Kidney (tissue), 14 donors: ENCODE results near the gene CNOT9. TPM values are rescaled to one million over a fixed set of nuclear protein-coding genes. Genes with fewer than 3 reads are reported as not detected.
A peak's percentile ranks its signal among the peaks of the same experiment; 100 is the strongest.

Source experiments
- DNase-seq, 5 donors: peaks; one replicate each; pipeline ENCODE4 v3.0.0-alpha.2; 2013 to 2020
- FAIRE-seq: peaks from 2 replicates; lab custom pipeline; 2012; peaks lifted over from hg19 to GRCh38; lab: Jason Lieb, UNC
- H3K27ac ChIP-seq, 2 donors: one replicate each; pipeline ENCODE4 v1.7.0; 2013; ENCODE audit warnings: low read depth in 2 of 2, low read length in 2 of 2, inconsistent platforms in 1 of 2
- H3K27me3 ChIP-seq: one replicate; pipeline ENCODE4 v1.7.1; 2013; ENCODE audit warnings: low read length, inconsistent platforms; ENCODE audit not compliant: control insufficient read depth, insufficient read depth
- H3K36me3 ChIP-seq, 3 donors: one replicate each; pipeline versions ENCODE4 v1.7.0 to v1.7.1; 2013; ENCODE audit warnings: low read length in 3 of 3, control low read depth in 1 of 3, inconsistent platforms in 1 of 3; ENCODE audit not compliant: insufficient read depth in 3 of 3, control insufficient read depth in 2 of 3
- H3K4me1 ChIP-seq, 3 donors: one replicate each; pipeline versions ENCODE4 v1.7.0 to v1.7.1; 2013; ENCODE audit warnings: low read length in 3 of 3, inconsistent platforms in 1 of 3, low read depth in 1 of 3; ENCODE audit not compliant: control insufficient read depth in 2 of 3, insufficient read depth in 2 of 3
- H3K4me3 ChIP-seq, 3 donors: one replicate each; pipeline versions ENCODE4 v1.7.0 to v1.8.1; 2013; ENCODE audit warnings: low read length in 3 of 3, control low read depth in 1 of 3, inconsistent platforms in 1 of 3
- H3K9ac ChIP-seq, 3 donors: one replicate each; pipeline versions ENCODE4 v1.7.0 to v1.7.1; 2013; ENCODE audit warnings: low read length in 3 of 3, control low read depth in 1 of 3, inconsistent platforms in 1 of 3
- H3K9me3 ChIP-seq, 3 donors: one replicate each; pipeline versions ENCODE4 v1.7.0 to v1.7.1; 2013; ENCODE audit warnings: low read length in 3 of 3, control low read depth in 1 of 3, inconsistent platforms in 1 of 3; ENCODE audit not compliant: control insufficient read depth in 2 of 3, insufficient read depth in 1 of 3
- intact Hi-C: fragments of 100-400 bp; cut with DNase I; formaldehyde crosslinking; loops from one replicate; pipeline ENCODE4 v1.11.1; 2022
- polyA plus RNA-seq: library from polyadenylated mRNA; stranded (reverse); fragments of 350-450 nt; fragmentation: Illumina TruSeq; extraction: RNeasy Lipid Tissue Mini Kit (QIAGEN cat#74804); gene quantifications from one replicate; pipeline ENCODE4 v1.2.3, GENCODE V29; 2014; ENCODE audit warnings: low read depth, low replicate concordance; ENCODE audit not compliant: insufficient read depth
- total RNA-seq: library from RNA; stranded (reverse); fragmentation: NEBNext Ultra II Directional; extraction: Animal tissue kit (Norgen Biotek cat#: 25700); gene quantifications from one replicate; pipeline ENCODE4 v1.2.1, GENCODE V29; 2021
- TF ChIP-seq, protein P1 (sequence below): IDR thresholded peaks from 3 replicates; pipeline ENCODE4 v1.5.1; 2012; ENCODE audit warnings: mild to moderate bottlenecking, moderate library complexity, borderline replicate concordance; ENCODE audit not compliant: insufficient read depth; ENCODE audit errors: extremely low read depth
- donor health status: control.
- donor health status: control.
- donor health status: control.
- donor health status: control.
- donor health status: control.
- donor health status: DM: yes; HTN: yes; CAD: no.
- donor health status: Normal renal cell carcinoma (clear cell type).

Gene CNOT9
- total and polyA plus RNA-seq, 2 donors from 2014 or later = 12.6 to 35.8 TPM

DNA sequence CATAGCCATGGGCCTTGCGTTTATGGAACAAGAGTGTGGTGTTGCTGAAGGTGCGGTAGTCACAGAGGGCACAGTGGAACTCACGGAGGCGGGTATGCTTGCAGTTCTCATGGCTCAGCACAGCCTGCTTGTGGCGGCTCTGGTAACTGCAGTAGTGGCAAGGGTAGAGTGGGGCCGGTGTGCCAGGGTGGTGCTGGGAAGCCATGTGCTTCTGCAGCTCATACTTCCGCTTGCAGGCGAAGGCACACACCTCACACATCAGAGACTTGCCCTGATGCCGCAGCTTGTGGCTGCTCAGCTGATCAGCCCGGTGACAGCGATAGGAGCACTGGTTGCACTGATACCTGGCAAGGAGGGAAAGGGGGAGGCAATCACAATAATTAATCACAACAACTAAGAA is 76.1 kb downstream of the CNOT9 start:
- peak overlapping the region; percentile 75 to 85 for H3K27ac ChIP-seq
- peak overlapping the region in 1 of 3 donors; percentile 38 for H3K9ac ChIP-seq
- TF ChIP-seq, protein P1, sequence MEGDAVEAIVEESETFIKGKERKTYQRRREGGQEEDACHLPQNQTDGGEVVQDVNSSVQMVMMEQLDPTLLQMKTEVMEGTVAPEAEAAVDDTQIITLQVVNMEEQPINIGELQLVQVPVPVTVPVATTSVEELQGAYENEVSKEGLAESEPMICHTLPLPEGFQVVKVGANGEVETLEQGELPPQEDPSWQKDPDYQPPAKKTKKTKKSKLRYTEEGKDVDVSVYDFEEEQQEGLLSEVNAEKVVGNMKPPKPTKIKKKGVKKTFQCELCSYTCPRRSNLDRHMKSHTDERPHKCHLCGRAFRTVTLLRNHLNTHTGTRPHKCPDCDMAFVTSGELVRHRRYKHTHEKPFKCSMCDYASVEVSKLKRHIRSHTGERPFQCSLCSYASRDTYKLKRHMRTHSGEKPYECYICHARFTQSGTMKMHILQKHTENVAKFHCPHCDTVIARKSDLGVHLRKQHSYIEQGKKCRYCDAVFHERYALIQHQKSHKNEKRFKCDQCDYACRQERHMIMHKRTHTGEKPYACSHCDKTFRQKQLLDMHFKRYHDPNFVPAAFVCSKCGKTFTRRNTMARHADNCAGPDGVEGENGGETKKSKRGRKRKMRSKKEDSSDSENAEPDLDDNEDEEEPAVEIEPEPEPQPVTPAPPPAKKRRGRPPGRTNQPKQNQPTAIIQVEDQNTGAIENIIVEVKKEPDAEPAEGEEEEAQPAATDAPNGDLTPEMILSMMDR = peak; percentile 42
- intact Hi-C loops = no loop called here
- FAIRE-seq = no peak
- no peaks in the 10 kb centered on the region for H3K9me3 ChIP-seq
- peaks cover 8 to 39% (median 26%) of the 10 kb centered on the region in 3 donors for H3K36me3 ChIP-seq
- no peaks in the 10 kb centered on the region for H3K27me3 ChIP-seq
- H3K4me1 ChIP-seq = peaks cover 0 to 20% (median 9%) of the 10 kb centered on the region in 3 donors
- no peak for DNase-seq
- no peak overlapping the region for H3K4me3 ChIP-seq

DNA sequence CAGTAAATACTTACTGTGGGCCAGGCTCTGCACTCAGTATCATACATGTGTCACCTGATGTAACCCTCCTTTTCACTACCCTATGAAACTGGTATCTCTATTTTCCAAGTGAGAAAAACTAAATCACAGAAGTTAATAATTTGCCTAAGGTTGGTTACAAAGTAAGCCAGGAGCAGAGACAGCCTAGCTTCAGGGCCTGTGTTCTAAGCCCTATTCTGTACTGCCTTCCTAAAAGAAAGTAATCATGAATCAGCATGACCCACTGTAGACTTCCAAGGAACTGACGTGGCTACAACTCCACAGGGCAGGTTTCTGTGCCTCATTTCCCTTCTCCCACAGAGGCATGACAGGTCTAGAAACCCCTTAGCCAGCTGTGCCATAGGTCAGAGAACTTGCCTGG is 76.5 kb downstream of the CNOT9 start:
- Histone ChIP-seq H3K4me1 (peaks cover 0 to 20% (median 9%) of the 10 kb centered on the region in 3 donors), H3K27me3 (no peaks in the 10 kb centered on the region), H3K36me3 (peaks cover 7 to 41% (median 26%) of the 10 kb centered on the region in 3 donors), H3K4me3 (no peak overlapping the region), H3K27ac (peak overlapping the region; percentile 85 to 88), H3K9me3 (no peaks in the 10 kb centered on the region), H3K9ac (peak overlapping the region in 1 of 3 donors; percentile 56)
- FAIRE-seq (peak; percentile 63), DNase-seq (peak in 2 of 5 donors; percentile 22 to 49)
- intact Hi-C loops = no loop called here
- TF ChIP-seq, protein P1 = no peak

Other genes with a start within 250 kb of the CNOT9 start
- gene CATIP, start 212.0 kb upstream of the CNOT9 start, total RNA-seq = 6.2 TPM
- gene CATIP, start 212.0 kb upstream of the CNOT9 start, polyA plus RNA-seq = 7.6 TPM
- 37.6 TPM for gene SLC11A1, start 186.6 kb upstream of the CNOT9 start, total RNA-seq
- 1.2 TPM for gene SLC11A1, start 186.6 kb upstream of the CNOT9 start, polyA plus RNA-seq
- gene CTDSP1, start 169.0 kb upstream of the CNOT9 start, total RNA-seq = 196 TPM
- 118 TPM for gene CTDSP1, start 169.0 kb upstream of the CNOT9 start, polyA plus RNA-seq
- 9.0 TPM for gene VIL1, start 149.7 kb upstream of the CNOT9 start, total RNA-seq
- gene VIL1, start 149.7 kb upstream of the CNOT9 start, polyA plus RNA-seq = 10.5 TPM
- 13.5 TPM for gene USP37, start 488 bp upstream of the CNOT9 start, total RNA-seq
- 1.8 TPM for gene USP37, start 488 bp upstream of the CNOT9 start, polyA plus RNA-seq
- 11.0 TPM for gene PLCD4, start 39.1 kb downstream of the CNOT9 start, total RNA-seq
- gene PLCD4, start 39.1 kb downstream of the CNOT9 start, polyA plus RNA-seq = 30.4 TPM
- gene ZNF142, start 90.8 kb downstream of the CNOT9 start, total RNA-seq = 33.6 TPM
- gene ZNF142, start 90.8 kb downstream of the CNOT9 start, polyA plus RNA-seq = 3.7 TPM
- gene BCS1L, start 90.8 kb downstream of the CNOT9 start, total RNA-seq = 43.3 TPM
- gene BCS1L, start 90.8 kb downstream of the CNOT9 start, polyA plus RNA-seq = 40.7 TPM
- 30.2 TPM for gene RNF25, start 103.2 kb downstream of the CNOT9 start, total RNA-seq
- 27.8 TPM for gene RNF25, start 103.2 kb downstream of the CNOT9 start, polyA plus RNA-seq
- gene STK36, start 103.2 kb downstream of the CNOT9 start, total RNA-seq = 53.7 TPM
- 18.5 TPM for gene STK36, start 103.2 kb downstream of the CNOT9 start, polyA plus RNA-seq
- 30.7 TPM for gene TTLL4, start 142.0 kb downstream of the CNOT9 start, total RNA-seq
- 7.6 TPM for gene TTLL4, start 142.0 kb downstream of the CNOT9 start, polyA plus RNA-seq
- gene CYP27A1, start 213.3 kb downstream of the CNOT9 start, total RNA-seq = 18.5 TPM
- gene CYP27A1, start 213.3 kb downstream of the CNOT9 start, polyA plus RNA-seq = 43.3 TPM